Measurements from ENCODE around the gene ERMN.
"Not testable (repeated sequence)": the region's sequence is repeated elsewhere in the genome, so short reads cannot be mapped to it uniquely, and the experiment has no call there.

ERMN gene

DNA sequence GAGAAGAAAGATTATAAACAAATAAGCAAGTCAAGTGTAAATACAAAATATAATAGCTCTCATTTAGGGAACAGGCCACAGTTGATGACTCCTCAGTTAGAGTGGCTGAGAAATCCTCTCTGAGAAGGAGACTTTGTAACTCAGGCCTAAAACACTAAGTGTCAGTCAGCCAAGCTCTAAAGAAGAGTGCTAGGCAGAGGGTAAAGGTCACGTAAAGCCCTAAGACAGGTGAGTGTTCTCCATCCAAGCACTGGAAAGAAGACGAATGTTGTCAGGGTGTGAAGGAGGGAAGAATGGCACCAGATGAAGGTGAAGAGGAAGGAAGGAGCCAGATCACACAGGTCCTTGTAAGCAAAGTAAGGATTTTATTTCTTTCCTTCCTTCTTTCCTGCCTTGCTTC, 24.3 kb downstream of the ERMN start:
- DNase-seq (ENCODE audit: low read depth in 2 of 2, low spot score in 1 of 2) = no peak

DNA sequence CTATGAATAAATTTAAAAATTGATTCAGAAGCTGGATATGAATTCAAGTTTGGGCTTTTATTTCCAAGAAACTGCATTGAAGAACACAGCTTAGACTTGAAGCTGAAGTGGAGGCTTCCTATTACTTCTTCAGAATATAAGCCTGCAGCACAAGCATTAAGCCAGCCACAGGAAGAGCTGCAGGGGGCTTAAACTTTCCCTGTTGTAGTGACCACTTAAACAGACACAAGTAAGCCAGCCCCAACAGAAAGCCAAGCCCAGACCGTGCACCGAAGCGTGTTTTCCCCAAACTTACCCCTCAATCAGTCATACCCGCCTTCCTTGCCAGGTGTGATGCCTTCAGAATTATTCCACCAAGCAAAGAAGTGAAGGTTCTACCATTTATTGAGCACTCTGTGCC, 28.7 kb downstream of the ERMN start:
- no peak for DNase-seq (ENCODE audit: low read depth in 2 of 2, low spot score in 1 of 2)

- no peak for DNase-seq (ENCODE audit: low read depth in 2 of 2, low spot score in 1 of 2)
These were observed 29.1 kb downstream of the ERMN start for GRCh38 chr2:157296490-157296889.

DNA sequence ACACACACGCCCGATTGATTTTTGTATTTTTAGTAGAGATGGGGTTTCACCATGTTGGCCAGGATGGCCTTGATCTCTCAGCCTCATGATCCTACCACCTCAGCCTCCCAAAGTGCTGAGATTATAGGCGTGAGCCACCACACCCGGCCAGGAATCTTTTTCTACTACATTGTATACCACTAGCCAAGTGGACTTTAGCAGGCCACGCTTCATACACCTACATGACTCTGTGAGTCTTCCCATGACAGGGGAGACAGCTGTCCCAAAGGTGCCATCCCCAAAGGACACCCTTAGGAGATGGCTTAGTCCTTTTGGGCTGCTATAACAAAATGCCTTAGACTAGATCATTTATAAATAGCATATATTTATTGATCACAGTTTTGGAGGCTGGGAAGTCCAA, 32.8 kb downstream of the ERMN start:
- no peak for DNase-seq (ENCODE audit: low read depth in 2 of 2, low spot score in 1 of 2)

GRCh38 chr2:157291018-157291417, 34.6 kb downstream of the ERMN start:
- no peak for DNase-seq (ENCODE audit: low read depth in 2 of 2, low spot score in 1 of 2)

DNA sequence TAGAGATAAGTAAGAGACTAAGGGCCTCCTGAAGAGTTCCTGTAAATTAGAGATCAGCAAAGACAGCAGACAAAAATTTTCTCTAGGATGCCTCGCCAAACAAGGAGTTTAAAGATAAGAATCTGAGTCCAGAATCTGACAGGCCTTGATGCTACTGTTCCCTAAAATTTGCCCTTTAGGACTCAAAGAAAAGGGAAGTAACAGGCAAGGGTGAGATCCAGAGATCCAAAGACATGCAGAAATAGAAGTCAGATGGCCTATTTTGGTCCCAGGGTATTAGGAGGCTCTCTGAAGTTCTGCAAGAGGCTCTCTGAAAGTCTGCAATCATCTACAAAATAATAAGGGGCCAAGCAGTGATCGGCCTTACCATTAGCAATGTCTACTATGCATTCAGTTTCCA, 35.1 kb downstream of the ERMN start:
- no peak for DNase-seq (ENCODE audit: low read depth in 2 of 2, low spot score in 1 of 2)

- DNase-seq (ENCODE audit: low read depth in 2 of 2, low spot score in 1 of 2) = no peak
These were observed 38.5 kb downstream of the ERMN start for GRCh38 chr2:157287160-157287559.

DNA sequence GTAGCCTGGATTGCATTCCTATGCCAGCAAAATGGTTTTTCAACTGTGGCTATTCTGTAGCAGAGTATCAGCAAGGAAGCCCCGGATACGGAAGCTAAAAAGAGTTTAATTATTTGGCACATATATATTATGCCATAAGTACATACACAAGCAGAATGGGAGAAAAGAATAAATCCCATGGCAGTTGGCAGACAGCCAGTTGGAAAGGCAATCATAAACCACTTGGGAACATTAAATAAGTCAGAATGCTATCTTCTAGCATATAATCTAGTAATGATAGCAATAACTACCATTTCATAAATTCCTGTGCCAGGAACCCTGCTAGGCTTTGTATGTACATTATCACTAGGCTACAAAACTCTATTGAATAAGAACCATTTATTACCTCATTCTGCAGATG, 42.2 kb downstream of the ERMN start:
- no peak for DNase-seq (ENCODE audit: low read depth in 2 of 2, low spot score in 1 of 2)

GRCh38 chr2:157281316-157281715, 44.3 kb downstream of the ERMN start:
- DNase-seq (ENCODE audit: low read depth in 2 of 2, low spot score in 1 of 2) = no peak

GRCh38 chr2:157279311-157279710, 46.3 kb downstream of the ERMN start:
- DNase-seq (ENCODE audit: low read depth in 2 of 2, low spot score in 1 of 2) = not testable (repeated sequence)

- DNase-seq (ENCODE audit: low read depth in 2 of 2, low spot score in 1 of 2) = no peak
These were observed 53.9 kb downstream of the ERMN start for GRCh38 chr2:157271590-157272203.

GRCh38 chr2:157269922-157270321, 55.7 kb downstream of the ERMN start:
- no peak for DNase-seq (ENCODE audit: low read depth in 2 of 2, low spot score in 1 of 2)

DNA sequence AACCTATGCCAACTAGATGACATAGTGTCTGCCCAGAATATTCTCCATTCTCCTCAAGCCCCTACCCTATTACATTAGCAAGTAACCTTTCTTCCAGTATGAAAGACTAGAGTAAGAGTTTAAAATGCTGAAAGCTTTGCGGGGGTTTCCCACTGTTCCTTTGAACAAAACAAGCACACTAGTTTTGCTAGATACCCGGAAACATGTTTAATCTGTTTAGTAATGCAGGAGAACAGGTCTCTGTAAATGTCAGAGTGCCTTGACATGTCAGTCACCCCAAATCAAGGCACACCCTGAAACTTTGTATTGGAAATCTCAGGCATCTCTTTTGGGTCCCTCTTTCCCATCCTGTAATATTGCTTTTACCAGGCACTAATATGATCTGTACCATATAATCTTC, 56.6 kb downstream of the ERMN start:
- no peak for DNase-seq (ENCODE audit: low read depth in 2 of 2, low spot score in 1 of 2)
